ENCODE results near the gene USP21. TPM values are rescaled to one million over a fixed set of nuclear protein-coding genes. Genes with fewer than 3 reads are reported as not detected.

Gene USP21
- total and polyA plus RNA-seq, 9 of the 15 experiments (the other 6 are each of a cell fraction or from before 2014, with no cell fraction given): 4.9 to 52.4 (median 21.6) TPM

- TF ChIP-seq ZBTB26 (CRISPR knock-in tag; IDR thresholded peaks at IDR 0.05) (no peak), PREB (CRISPR knock-in tag; IDR thresholded peaks at IDR 0.05) (no peak), ZNF518B (CRISPR knock-in tag; IDR thresholded peaks at IDR 0.05) (no peak), GTF2B (IDR thresholded peaks at IDR 0.05; ENCODE audit: extremely low read depth, insufficient read length) (no peak), DDX20 (tag; IDR thresholded peaks at IDR 0.05; ENCODE audit: low read depth) (no peak), CAMTA2 (CRISPR knock-in tag; conservative IDR thresholded peaks at IDR 0.05) (no peak), MYBL2 (IDR thresholded peaks at IDR 0.05; ENCODE audit: low read depth) (no peak), MYBL2 (CRISPR knock-in tag; IDR thresholded peaks at IDR 0.05; ENCODE audit: borderline replicate concordance) (no peak), SRSF9 (IDR thresholded peaks at IDR 0.05; ENCODE audit: borderline replicate concordance, low read depth, low read length) (no peak), NBN (IDR thresholded peaks at IDR 0.05; ENCODE audit: low read depth) (no peak), YY1 (IDR thresholded peaks at IDR 0.05; ENCODE audit: borderline replicate concordance in 1 of 3, control insufficient read depth in 1 of 3, extremely low read depth in 1 of 3, insufficient read depth in 3 of 3, insufficient read length in 1 of 3, insufficient replicate concordance in 2 of 3, low read depth in 1 of 3, low read length in 2 of 3) (peak in 1 of 3 experiments; percentile 23), GATAD2A (IDR thresholded peaks at IDR 0.05) (no peak), SP2 (IDR thresholded peaks at IDR 0.05; ENCODE audit: extremely low read depth, low read depth, low read length, poor library complexity, severe bottlenecking) (no peak), HEY1 (CRISPR knock-in tag; IDR thresholded peaks at IDR 0.05; ENCODE audit: borderline replicate concordance) (no peak), TCFL5 (CRISPR knock-in tag; conservative IDR thresholded peaks at IDR 0.05) (no peak), GTF2F1 (IDR thresholded peaks at IDR 0.05; ENCODE audit: low read depth, low read length) (no peak), PHB2 (IDR thresholded peaks at IDR 0.05; ENCODE audit: low read depth) (no peak), RBM25 (IDR thresholded peaks at IDR 0.05; ENCODE audit: low read depth, low read length, severe bottlenecking) (no peak), E2F5 (CRISPR knock-in tag; IDR thresholded peaks at IDR 0.05) (peak; percentile 36; the same call in 1 of the 2 replicates), PHB (CRISPR knock-in tag; IDR thresholded peaks at IDR 0.05) (no peak)
Measured at GRCh38 chr1:161119092-161119903, 40.0 kb upstream of the USP21 start (continued).
